Measurements from ENCODE around the gene YBX2. TPM values are rescaled to one million over a fixed set of nuclear protein-coding genes. Genes with fewer than 3 reads are reported as not detected.

YBX2 gene
- total RNA-seq, 1 donor from 2014 or later = not detected

DNA sequence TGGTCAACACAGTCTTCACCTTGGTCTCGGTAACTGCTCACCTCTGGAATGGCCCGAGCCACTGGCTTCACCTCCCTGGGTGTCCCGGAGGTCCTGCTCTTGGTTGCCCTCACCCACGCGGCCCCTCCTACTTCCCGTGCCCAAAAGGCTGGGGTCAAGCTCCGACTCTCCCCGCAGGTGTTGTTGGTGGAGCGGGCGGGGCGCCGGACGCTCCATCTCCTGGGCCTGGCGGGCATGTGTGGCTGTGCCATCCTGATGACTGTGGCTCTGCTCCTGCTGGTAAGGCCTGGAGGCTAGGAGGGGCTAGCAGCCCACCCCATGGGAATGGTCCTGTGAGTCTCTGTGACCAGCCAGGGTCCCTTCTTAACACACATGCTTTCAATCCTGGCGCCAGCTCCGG lies 9.5 kb downstream of the YBX2 start:
- DNase-seq (ENCODE audit: low spot score in 2 of 2) = no peak
- H3K27ac ChIP-seq = no peak overlapping the region
- H3K4me1 ChIP-seq = peaks cover 9 to 16% of the 10 kb centered on the region in 2 donors
- no peaks in the 10 kb centered on the region for H3K9me3 ChIP-seq
- no peaks in the 10 kb centered on the region for H3K36me3 ChIP-seq
- no peak overlapping the region for H3K4me3 ChIP-seq
- intact Hi-C loops (cut with DNase I) = no loop called here
- TF ChIP-seq, protein P1, sequence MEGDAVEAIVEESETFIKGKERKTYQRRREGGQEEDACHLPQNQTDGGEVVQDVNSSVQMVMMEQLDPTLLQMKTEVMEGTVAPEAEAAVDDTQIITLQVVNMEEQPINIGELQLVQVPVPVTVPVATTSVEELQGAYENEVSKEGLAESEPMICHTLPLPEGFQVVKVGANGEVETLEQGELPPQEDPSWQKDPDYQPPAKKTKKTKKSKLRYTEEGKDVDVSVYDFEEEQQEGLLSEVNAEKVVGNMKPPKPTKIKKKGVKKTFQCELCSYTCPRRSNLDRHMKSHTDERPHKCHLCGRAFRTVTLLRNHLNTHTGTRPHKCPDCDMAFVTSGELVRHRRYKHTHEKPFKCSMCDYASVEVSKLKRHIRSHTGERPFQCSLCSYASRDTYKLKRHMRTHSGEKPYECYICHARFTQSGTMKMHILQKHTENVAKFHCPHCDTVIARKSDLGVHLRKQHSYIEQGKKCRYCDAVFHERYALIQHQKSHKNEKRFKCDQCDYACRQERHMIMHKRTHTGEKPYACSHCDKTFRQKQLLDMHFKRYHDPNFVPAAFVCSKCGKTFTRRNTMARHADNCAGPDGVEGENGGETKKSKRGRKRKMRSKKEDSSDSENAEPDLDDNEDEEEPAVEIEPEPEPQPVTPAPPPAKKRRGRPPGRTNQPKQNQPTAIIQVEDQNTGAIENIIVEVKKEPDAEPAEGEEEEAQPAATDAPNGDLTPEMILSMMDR (IDR thresholded peaks at IDR 0.05) = no peak
- H3K27me3 ChIP-seq = no peaks in the 10 kb centered on the region

DNA sequence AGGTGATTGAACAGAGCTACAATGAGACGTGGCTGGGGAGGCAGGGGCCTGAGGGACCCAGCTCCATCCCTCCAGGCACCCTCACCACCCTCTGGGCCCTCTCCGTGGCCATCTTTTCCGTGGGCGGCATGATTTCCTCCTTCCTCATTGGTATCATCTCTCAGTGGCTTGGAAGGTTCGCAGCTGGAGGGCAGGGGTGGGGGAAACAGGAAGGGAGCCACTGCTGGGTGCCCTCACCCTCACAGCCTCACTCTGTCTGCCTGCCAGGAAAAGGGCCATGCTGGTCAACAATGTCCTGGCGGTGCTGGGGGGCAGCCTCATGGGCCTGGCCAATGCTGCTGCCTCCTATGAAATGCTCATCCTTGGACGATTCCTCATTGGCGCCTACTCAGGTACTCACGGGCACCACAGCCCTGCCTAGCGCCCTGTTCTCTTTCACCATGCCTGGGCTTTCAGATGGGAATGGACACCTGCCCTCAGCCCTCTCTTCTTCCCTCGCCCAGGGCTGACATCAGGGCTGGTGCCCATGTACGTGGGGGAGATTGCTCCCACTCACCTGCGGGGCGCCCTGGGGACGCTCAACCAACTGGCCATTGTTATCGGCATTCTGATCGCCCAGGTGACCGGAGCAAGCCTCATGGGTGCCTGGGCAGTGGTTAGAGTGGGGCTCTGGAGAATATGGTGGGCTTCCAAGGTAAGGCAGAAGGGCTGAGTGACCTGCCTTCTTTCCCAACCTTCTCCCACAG lies 10.8 kb downstream of the YBX2 start:
- TF ChIP-seq, protein P1 (IDR thresholded peaks at IDR 0.05) = no peak
- DNase-seq (ENCODE audit: low spot score in 2 of 2) = no peak
- no peaks in the 10 kb centered on the region for H3K27me3 ChIP-seq
- no peak overlapping the region for H3K27ac ChIP-seq
- no peaks in the 10 kb centered on the region for H3K36me3 ChIP-seq
- H3K9me3 ChIP-seq = no peaks in the 10 kb centered on the region
- no peak overlapping the region for H3K4me3 ChIP-seq
- peaks cover 9 to 16% of the 10 kb centered on the region in 2 donors for H3K4me1 ChIP-seq
- intact Hi-C loops (cut with DNase I) = no loop called here

DNA sequence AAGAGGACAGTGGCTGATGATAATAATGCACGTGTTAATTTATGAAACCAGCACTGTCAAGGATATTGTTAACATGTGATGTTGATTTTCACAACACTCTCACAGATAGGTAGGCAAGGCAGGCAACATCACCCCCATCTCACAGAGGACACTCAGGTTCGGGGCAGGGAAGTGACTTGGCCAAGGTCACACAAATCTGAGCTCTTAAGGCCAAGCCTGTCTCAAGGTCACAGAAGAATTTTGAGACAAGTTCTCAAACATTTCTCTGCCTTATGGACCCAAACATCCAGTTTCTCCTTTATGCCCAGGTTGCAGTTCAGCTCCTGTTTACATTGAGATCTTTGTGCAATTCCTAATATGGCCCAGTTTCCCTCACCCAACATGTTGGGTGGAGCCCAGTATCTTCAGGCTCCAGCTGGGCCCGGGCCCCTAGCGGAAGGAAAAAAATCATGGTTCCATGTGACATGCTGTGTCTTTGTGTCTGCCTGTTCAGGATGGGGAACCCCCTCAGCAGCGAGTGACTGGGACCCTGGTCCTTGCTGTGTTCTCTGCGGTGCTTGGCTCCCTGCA lies 11.6 kb downstream of the YBX2 start:
- TF ChIP-seq, protein P1 (IDR thresholded peaks at IDR 0.05) = no peak
- Histone ChIP-seq H3K27ac (no peak overlapping the region), H3K9me3 (no peaks in the 10 kb centered on the region), H3K27me3 (no peaks in the 10 kb centered on the region), H3K4me3 (peak overlapping the region in 1 of 2 donors; percentile 56), H3K36me3 (no peaks in the 10 kb centered on the region), H3K4me1 (peaks cover 9 to 16% of the 10 kb centered on the region in 2 donors)
- intact Hi-C loops (cut with DNase I) = no loop called here
- no peak for DNase-seq (ENCODE audit: low spot score in 2 of 2)

DNA sequence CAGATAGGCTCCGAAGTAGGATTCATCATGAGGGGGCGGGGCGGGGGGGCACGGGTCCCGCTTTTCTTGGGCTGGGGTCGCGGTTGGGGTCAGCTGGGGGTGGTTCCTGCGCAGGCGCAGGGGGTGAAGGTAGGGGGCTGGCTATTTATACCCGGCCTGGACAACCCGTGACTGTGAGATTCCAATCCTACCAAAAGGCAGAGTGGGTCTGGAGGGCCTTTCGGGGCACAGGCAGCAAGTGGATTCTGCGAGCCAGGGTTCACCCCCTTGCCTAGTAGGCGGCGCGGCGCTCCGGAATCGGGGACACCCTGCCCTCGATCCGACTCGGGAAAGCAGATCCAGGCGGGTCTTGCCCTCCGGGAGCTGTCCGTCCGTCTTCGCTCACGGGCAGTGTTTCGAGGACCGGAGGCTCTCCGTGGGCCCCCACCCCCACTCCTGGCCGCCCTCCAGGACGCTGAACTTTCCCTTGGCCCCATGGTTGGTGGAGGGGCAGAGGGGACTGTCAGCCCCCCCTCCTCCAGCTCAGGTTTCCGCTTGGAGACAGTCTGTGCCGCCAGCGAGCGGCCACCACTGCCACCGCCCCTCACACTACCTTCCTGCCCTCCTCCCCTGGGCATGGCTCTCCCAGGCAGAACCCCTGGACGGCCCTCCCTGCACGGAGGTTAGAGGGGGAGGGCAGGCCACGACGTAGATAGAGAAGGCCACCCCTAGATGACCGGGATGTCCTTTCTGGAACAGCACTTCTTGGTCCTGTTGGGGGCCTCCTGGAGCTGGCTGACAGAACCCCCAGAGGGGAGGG lies 12.3 kb downstream of the YBX2 start:
- intact Hi-C loops (cut with DNase I) = loop anchor here (1.0 to 2.0 kb wide), 2 partner anchors 30 to 67 kb away; partner anchors contain the start of gene ELP5
- Histone ChIP-seq H3K36me3 (no peaks in the 10 kb centered on the region), H3K4me3 (peak overlapping the region; percentile 56), H3K4me1 (peaks cover 9 to 16% of the 10 kb centered on the region in 2 donors), H3K27ac (no peak overlapping the region), H3K9me3 (no peaks in the 10 kb centered on the region), H3K27me3 (no peaks in the 10 kb centered on the region)
- no peak for DNase-seq (ENCODE audit: low spot score in 2 of 2)
- TF ChIP-seq, protein P1 (IDR thresholded peaks at IDR 0.05) = no peak

DNA sequence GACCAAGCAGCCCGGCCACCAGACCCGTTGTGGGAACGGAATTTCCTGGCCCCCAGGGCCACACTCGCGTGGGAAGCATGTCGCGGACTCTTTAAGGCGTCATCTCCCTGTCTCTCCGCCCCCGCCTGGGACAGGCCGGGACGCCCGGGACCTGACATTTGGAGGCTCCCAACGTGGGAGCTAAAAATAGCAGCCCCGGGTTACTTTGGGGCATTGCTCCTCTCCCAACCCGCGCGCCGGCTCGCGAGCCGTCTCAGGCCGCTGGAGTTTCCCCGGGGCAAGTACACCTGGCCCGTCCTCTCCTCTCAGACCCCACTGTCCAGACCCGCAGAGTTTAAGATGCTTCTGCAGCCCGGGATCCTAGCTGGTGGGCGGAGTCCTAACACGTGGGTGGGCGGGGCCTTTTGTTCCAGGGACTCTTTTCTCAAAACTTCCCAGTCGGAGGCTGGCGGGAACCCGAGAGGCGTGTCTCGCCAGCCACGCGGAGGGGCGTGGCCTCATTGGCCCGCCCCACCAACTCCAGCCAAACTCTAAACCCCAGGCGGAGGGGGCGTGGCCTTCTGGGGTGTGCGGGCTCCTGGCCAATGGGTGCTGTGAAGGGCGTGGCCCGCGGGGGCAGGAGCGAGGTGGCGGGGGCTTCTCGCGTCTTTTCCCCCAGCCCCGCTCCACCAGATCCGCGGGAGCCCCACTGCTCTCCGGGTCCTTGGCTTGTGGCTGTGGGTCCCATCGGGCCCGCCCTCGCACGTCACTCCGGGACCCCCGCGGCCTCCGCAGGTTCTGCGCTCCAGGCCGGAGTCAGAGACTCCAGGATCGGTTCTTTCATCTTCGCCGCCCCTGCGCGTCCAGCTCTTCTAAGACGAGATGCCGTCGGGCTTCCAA lies 13.1 kb downstream of the YBX2 start, which contains the start of gene SLC2A4:
Gene SLC2A4, plus strand, starts transcription at position 645 of the 879 bp plus-strand sequence. Its CDS starts 217 bp downstream, at position 862.
- no peaks in the 10 kb centered on the region for H3K36me3 ChIP-seq
- intact Hi-C loops (cut with DNase I) = loop anchor here (1.0 to 2.0 kb wide), 2 partner anchors 29 to 67 kb away; partner anchors contain the start of gene ELP5
- TF ChIP-seq, protein P1 (IDR thresholded peaks at IDR 0.05) = no peak
- peak within 1 kb of the TSS; percentile 56 for H3K4me3 ChIP-seq
- peak within 1 kb of the TSS; percentile 73 to 81 for H3K27ac ChIP-seq
- H3K9me3 ChIP-seq = no peaks in the 10 kb centered on the region
- DNase-seq (ENCODE audit: low spot score in 2 of 2) = peak; percentile 73 to 94
- H3K4me1 ChIP-seq = peaks cover 9 to 16% of the 10 kb centered on the region in 2 donors
- H3K27me3 ChIP-seq = no peaks in the 10 kb centered on the region

Data from ascending aorta (tissue), 2 donors.